Adrenal gland (tissue), 5 donors: Measurements from ENCODE around the gene NDST1.

Source experiments
- CTCF ChIP-seq, 6 experiments: fragments of 450-650 bp in 4 of 6; fragments of 200-600 bp in 2 of 6; sonication (generic) in 1 of 6; IDR thresholded peaks; 1 replicate in 5 of 6; 2 replicates in 1 of 6; pipeline versions ENCODE4 v1.5.1 to v1.8.0; 2016 to 2021; ENCODE audit warnings: antibody characterized with exemption in 6 of 6, mild to moderate bottlenecking in 2 of 6, moderate library complexity in 1 of 6
- POLR2A ChIP-seq, 2 donors: fragments of 450-650 bp; IDR thresholded peaks; one replicate each; pipeline ENCODE4 v1.6.1; 2017; ENCODE audit warnings: antibody characterized with exemption in 2 of 2, mild to moderate bottlenecking in 2 of 2, moderate library complexity in 1 of 2
- donor health status: DM: no; HTN: no; CAD: no.

- no peak for TF ChIP-seq CTCF (IDR thresholded peaks at IDR 0.05)
- TF ChIP-seq POLR2A (IDR thresholded peaks at IDR 0.05) = no peak
Measured at GRCh38 chr5:150500905-150501304, 7.0 kb upstream of the NDST1 start.
